Activated CD4-positive, alpha-beta T cell treated with anti-CD3 and anti-CD28 coated beads, Interleukin-2, amount 50 U/mL, for 48 hours (primary cell): ENCODE results near the gene TFEB.

Experiments
- DNase-seq, 2 experiments: peaks; one replicate each; pipeline ENCODE4 v3.0.0-alpha.2; 2020

TFEB gene

DNA sequence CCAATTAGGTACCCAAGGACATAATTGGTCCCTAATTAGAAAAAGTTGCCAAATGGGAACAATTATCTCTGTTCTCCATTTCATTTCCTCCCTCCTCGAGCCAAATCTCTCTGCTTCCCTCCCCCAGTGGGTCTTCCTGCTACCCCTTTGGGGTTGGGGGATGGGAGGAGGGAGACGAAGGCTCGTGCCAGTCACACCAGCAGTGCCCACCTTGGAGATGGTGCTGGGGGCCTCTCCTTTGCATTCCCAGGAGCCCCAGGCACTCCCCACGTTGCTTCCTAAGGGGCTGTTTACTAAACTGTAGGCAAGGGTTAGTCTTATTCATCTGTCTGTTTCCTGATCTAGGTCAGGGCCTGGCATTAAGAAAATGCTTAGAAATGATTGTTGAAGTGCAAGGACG is 64.0 kb downstream of the TFEB start:
- no peak for DNase-seq

DNA sequence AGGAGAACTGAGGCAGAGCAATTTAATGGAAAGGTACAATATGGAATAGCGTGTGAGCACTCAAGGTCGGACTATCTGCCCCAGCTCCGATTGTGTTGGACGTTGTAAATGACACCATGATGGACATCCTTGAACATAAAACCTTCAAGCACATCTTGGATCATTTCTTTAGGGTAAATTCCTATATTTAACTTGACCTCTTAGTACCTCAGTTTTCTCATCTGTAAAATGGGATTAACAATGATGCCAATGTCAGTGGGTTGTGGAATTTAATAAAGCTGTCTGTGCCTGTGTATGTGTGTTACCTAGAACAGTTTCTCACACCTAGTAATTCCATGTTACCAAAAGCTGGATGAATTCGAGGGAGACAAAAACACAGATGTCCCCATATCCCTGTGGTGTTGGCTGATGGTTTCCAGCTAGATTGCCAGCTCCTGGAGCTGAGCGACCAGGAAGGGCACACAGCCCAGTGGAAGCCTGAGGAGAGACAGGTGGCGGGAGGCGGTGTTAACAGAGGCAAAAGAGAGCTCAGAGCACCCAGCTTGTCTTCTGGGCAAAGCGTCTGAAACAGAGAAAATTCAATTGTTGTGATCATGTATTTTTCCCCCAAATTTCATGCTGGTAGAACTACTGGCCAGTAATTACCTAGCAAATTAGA is 64.6 kb downstream of the TFEB start:
- DNase-seq, result no peak

DNA sequence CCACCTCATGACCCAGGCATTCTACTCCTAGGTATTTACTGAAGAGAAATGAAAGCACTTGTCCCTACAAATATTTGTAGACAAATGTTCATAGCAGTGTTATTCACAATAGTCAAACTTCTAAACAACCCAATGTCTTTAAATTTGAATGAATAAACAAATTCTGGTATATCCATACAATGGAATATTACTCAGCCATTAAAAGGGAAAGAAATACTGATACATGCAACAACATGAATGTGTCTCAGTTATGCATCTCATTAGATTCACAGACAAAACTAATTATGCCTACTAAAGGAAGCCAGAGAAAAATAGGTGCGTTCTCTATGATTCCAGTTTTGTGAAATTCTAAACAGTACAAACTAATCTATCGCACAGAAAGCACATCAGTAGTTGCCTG is 66.4 kb downstream of the TFEB start:
- DNase-seq, result no peak

DNA sequence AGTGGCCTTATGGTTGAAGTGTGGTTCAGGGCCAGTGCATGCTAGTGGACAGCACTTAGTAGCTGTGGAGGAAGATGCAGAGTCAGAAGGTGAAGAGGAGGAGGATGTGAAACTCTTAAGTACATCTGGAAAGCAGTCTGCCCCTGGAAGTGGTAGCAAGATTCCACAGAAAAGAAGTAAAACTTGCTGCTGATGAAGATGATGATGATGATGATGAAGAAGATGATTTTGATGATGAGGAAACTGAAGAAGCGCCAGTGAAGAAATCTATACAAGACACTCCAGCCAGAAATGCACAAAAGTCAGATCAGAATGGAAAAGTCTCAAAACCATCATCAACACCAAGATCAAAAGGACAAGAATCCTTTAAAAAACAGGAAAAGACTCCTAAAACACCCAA is 68.2 kb downstream of the TFEB start:
- DNase-seq, result no peak

DNA sequence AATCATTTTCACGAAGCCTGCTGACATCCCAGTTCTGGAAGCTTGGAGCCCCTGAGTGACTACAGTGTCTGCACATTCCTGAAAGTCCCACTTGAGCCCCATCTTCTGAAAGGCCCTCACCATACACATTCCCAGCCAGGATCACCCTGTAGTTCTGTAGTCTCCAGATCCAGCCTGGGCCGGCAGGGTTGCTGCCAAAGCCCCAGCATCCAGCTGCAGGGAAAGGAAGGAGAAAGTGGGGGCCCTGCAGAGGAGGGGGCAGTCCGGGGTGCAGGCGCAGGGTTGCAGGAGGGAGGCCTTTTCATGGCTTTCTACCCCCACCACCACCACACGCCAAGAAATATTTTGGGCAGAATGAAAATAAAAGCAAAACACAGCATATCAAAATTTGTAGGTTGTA is 71.1 kb downstream of the TFEB start:
- no peak for DNase-seq

DNA sequence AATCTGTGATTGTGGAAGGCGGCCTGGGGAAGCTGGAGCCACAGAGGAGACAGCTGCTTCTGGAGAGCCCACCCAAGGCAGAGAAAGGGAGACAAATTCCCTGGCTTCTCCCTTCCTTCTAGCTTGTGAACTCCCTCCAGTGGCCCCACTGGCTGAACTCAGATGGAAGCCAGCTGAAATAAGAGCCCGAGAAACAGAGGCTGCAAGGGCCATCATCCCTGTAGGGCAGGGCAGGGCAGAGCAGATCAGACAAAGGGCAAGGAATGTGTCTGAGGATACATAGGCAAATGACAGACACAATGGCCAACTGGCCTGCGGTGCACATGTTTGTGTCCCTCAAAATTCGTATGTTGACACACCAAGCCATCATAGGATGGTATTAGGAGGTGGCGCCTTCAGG is 71.8 kb downstream of the TFEB start:
- DNase-seq, result no peak

DNA sequence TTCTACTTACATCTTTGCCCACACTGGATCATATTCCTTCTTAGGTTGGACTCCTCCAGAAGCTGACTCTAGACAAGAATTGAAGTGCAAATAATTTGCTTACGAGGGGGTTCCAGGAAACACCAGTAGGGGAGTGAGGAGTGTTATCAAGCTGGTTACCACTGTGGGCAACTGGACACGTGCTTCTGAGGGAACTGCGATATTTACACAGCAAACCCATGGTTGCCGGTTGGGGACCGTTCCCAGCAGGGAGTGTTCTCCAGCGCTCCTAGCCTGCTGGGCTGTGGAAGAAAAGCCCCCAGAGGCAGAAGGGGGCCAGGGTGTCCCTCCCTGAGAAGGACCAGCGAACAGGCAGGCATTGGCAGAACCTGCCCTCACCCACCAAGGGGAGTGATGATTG is 75.5 kb downstream of the TFEB start:
- DNase-seq, result no peak

DNA sequence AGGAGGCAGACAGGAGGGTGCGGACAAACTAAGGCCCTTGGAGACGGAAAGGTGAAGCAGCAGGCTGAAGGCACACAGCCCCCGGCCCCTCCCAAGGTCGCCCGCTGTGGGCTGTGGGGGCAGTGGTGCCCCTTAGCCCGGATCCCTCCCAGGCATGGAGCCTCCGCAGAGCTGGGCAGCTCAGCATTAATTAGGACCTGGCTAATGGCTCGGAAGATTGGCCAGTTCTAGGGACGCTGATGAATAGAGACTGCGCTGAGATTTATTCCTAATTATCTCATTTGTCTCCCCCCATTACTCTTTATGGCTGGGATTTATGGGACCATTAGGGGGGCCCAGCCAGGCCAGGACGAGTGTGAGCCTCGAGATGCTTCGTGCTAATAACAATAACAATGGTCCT is 76.8 kb downstream of the TFEB start:
- DNase-seq, result no peak

DNA sequence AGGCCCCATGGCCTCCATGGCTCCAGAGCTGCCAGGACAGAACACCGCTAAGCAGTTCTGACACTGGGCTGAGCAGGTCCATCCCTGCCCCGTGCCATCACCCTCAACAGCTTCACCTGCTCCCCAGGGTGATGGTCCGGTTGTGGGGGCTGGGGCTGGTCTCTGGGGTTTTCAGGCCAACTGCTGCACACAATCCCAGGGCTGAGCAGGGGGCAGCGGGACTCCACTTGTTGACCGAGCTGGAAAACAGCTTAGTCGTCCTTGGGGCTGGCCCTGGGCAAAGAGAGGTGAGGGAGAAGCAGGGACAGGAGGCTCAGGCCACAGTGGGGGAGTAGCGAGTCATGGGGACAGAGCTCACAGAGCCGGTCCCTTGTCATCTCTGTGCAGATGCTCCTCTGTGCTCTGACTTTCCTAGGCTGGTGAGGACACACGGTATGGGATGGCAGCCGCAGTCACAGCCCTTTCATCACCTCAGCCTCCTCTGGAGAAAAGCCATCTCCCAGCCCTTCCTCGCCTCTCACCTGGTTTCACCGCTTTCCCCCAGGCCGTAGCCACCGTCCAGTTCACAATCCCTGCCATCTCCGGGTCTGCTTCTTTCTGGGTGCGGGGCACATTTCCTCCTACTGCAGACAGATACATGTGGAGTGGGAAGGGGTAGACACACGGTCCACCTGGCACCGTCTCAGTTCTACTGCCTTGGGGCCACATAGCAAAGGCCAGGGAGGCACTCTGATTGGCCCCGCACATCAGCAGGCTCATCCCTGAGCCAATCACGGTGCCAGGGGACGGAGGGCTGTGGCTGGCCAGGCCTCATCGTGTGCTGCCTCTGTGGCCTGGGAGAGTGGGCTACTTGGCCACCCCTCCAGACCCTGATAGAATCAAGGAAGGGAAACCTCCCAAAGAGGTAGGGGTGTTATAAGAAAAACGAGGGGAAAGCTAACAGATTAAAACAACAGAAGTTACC is 78.0 kb downstream of the TFEB start:
- no peak for DNase-seq

DNA sequence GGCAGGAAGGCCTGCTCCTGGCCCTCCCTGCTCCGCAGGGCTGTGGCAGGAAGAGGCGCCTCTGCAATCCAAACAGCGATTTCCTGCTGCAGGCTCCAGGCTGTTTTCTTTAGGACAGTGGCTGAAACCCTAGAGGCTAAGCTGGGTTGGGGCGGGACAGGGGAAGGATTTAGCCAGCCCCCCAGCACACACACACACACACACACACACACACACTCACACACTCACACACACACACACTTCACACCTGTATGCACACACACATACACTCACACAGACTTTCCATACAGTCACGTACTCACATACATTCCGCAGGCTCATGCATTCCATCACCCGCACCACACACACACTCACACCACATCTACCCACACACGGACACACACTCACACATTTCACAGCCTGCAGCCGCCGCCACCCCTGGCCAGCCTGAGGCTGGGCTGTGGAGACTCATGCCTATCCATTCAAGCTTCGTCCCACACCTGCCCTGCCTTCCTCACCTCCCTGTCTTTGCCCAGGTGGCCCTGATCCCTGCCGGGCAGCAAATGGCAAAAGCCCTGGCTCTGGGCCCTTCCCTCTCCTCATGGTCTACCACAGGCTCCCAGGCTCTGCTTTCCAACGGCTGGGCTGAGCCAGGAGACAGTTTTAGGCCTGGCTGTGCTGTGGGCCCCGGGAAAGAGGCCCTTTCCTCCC is 79.3 kb downstream of the TFEB start:
- DNase-seq, result no peak

DNA sequence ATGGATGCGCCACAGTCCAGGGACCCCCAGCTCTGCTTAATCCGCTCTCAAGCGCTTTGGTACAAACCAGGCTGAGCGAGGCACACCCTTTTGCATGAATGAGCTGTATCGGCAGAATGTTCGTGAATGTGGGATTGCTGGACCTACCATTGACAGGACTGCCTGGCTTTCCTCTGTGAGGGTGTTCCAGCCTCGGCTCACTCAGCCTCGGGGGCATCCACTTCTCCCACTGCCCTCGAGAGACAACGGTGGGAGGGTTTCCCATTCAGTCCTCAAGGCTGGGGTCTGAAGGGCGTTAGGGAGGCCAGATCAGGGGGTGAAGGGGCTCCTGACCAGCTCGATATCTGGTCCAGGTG is 79.8 kb downstream of the TFEB start:
- no peak for DNase-seq

DNA sequence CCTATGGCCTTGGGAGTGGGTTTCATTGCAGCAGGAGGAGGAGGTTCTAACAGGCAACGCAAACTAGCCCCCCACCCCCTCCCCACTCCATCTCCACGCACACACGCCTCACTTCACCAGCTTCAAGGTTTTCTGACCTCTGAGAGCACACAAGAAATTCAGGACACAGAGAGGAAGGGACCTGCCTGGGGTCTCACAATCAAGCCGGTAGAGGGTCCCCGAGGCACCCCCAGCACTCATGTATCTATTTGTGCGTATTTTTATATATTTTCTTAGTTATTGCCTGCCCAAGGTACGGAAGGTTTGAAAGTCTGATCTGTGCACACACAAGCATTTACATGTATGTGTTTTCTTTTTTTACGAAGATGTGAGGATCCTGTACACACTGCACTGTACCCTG is 80.2 kb downstream of the TFEB start:
- DNase-seq, result no peak

DNA sequence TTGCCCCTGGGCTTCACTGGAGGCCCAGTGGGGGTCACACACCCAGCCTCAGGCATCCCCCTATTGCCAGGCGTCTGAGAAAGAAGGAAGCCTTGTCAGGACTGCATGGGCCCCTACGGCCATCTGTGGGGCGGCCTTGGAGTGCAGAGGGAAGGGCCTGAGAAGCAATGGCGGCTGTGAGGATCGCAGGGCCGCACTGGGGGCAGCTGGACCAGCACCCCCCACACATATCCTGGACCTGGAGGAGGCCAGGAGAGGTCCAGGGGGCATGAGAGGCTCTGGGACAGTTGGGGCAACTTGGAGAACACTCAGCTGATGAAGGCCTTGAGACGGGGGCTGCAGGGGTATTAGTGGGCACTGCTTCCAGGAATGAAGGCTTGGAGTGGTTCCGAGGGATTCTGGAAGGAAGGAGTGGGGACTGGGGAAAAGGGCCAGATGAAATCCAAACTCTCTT is 80.7 kb downstream of the TFEB start:
- DNase-seq, result no peak

DNA sequence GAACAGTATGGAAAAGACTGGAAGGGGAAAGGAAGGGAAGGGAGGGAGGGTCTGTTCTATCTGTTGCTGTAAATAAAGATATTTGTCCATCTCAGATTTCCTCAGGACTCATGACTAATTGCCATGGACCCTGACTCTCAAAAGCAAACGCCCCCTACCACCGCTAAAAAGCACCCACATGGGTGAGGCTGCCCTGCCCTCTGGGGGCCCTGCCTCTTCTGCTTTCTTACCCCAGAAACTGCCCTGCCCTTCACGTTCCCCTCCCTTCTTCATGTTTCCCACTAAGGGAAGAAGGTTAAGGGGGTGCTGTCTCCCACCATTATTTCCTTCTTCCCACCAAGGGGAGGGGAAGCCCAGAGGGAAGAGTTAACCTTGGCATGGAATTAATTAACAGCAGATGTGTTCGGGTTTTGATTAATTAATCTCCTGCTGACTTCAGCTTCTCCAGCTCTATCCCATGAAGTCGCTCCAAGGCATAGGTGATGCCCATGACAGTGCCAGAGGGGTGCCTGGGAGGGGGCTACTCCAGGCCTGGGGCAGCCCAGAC is 81.2 kb downstream of the TFEB start:
- DNase-seq, result no peak

DNA sequence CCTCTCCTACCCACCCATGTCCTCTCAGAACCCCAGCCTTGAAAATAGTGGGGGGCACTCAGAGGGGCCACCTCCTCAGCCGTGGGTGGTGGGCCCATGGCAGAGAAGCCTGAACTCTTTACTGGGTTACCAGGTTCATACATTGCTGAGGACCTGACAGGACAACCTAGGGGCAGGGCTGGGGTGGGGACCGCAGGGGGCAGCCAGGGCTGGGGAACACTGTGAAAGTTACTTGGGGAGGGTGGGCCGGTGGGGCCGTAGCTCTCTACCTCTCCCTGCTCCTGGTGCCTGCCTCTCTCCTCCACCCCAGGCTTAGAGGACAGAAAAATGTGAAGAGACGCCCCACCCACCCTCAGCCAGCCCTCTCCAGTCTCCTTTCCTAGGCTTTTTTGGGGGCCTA is 81.7 kb downstream of the TFEB start:
- no peak for DNase-seq

DNA sequence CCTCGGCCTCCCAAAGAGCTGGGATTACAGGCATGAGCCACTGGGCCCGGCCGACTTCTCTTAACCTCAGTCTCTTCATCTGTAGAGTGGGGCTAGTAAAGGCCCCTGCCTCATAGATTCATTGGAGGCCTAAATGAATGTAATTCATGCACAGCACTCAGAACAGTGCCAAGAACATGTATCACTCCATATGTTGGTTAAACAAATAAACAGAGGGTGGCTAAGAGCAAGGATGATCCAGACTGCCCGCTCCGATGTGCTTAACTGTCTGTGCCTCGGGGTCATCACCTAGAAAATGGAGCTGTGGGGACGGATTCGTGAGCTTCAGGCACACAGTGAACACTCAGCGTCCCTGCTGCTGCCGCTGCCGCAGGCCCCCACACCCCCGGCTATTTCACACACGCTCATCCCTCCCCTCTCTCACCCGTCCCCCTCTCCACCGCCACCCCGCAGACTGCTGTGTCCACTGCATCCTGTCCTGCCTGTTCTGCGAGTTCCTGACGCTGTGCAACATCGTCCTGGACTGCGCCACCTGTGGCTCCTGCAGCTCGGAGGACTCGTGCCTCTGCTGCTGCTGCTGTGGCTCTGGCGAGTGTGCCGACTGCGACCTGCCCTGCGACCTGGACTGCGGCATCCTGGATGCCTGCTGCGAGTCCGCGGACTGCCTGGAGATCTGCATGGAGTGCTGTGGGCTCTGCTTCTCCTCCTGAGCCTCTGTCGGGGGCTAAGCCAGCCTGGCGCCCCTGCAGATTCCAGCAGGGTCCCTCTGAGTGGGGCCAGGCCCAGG is 82.3 kb downstream of the TFEB start:
- DNase-seq, result no peak

DNA sequence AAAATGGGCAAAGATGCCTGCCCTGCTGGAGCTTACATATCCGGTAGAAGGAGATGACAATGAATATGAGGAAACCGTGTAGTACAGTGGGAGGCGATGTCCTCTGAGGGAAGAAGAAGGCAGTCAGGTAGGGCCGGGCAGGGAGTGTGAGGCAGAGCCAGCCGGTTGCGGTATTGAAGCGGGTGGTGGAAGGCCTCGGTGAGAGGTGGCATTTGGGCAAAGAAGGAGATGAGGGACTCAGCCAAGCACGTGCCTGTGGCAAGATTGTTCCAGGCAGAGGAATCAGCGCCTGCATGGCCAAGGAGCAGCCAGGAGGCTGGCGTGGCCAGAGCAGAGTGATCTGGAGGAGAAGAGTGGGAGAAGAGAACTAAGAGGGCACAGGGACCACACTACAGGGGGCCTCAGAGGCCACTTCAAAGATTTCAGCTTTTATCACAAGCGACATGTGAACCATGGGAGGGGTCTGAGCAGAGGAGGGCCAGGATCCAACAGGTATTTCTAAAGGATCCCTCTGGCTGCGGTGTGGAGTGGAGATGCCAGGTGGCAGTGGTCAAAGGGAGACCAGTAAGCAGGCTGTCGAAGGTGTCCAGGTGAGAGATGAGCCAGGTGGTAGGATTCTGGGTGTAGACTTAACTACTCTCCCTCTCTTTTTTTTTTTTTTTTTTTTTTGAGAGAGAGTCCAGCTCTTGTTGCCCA is 83.3 kb downstream of the TFEB start:
- DNase-seq, result no peak

DNA sequence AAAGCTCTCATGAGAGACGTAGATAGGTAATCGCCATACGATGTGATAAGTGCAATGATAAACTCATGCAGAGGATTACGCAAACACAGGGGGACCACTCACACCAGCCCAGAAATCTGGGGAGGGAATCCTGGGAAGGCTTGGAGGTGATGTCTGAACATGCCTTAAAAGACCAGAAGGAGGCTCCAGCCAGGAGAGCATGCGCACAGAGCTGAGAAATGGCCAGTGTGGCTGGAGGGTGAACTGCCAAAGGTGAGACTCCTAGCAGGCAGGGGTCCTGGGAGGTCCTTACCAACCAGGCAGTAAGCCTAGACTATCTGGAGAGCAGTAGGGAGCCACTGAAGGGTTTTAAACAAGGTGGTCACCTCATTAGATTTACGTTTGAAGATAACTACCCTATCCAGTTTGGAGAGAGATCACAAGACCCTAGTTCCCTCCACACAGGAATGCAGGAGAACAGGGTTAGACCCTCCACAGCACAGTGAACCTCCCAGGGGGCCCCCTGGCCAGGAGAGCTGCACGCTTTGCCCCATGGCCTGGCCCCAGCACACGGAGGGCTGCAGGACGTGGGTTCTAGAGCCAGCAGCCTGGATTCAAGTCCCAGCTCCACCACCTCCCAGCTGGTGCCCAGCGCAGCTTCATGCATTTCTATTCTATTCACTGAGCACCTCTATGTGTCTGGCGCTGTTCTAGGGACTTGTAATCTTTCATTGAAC is 84.0 kb downstream of the TFEB start:
- DNase-seq, result no peak

DNA sequence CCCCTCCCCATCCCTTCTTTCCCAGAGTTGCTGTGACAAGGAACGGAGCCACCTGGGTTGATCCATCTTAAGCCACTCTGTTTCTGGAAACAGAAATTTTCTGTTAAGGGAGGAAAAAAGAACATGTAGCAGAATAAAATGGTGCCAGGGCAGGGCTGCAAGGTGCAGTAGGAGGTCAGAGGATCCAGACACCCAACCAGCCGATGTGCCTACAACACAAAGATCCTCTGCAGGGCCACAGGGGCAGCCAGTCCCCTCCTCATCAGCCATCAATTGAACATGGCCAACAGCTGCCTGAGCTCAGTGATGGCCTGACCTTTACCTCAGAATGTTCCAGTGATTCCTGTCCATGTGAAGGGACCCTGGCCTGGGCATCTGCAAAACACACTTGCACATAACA is 85.3 kb downstream of the TFEB start:
- no peak for DNase-seq

DNA sequence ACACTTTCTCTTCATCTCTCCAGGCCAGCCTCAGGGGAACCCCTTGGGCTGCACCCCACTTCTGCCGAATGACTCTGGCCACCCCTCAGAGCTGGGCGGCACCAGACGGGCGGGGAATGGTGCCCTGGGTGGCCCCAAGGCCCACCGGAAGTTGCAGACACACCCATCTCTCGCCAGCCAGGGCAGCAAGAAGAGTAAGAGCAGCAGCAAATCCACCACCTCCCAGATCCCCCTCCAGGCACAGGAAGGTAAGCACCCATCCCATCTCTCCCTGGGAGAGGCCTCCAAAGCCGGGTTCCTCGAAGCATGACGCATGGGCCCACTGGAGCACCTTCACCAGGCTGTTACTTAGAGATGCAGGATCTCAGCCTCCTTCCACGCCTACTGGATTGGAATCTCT is 85.8 kb downstream of the TFEB start:
- DNase-seq, result no peak

DNA sequence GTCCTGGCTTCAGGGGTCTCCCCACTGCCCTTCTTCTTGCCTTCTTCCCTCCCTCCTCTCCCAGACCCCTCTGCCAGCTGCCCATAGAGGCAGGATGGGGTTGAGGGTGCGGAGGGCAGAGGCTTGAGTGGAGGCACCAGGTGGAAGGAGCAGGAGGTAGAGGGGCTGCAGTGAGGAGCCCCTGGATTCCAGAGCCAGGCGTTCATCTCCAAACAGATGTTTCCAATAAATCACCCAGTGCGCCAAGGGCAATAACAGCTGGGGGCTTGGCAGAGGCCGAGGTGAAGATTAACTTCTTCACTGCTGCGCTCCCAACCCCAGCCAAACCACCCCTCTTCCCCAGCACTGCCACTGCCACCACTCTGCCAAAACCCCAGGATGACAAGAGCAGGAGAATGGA is 86.5 kb downstream of the TFEB start:
- DNase-seq, result no peak
